ENCODE results near the gene OCA2. TPM values are rescaled to one million over a fixed set of nuclear protein-coding genes. Genes with fewer than 3 reads are reported as not detected.

Gene OCA2
- total and polyA plus RNA-seq, 2 of the 8 experiments (the other 6 are each of a cell fraction or from before 2014, with no cell fraction given) = 0.20 TPM

GRCh38 chr15:27774638-27775037 is 324.5 kb downstream of the OCA2 start:
- Histone ChIP-seq H2BK20ac (ENCODE audit: low read length) (no peak overlapping the region), H3K27me3 (replicated peaks in 1 of 4; ENCODE audit: control insufficient read depth in 3 of 4, extremely low read depth in 1 of 4, insufficient read depth in 3 of 4, low read length in 3 of 4) (no peaks in the 10 kb centered on the region), H3K4me2 (ENCODE audit: insufficient read depth in 1 of 2, low read depth in 2 of 2, low read length in 2 of 2) (no peak overlapping the region), H3K56ac (replicated peaks; ENCODE audit: insufficient read length, low read depth, low read length) (no peak overlapping the region), H3K4me3 (ENCODE audit: extremely low read depth in 1 of 4, insufficient read depth in 2 of 4, low read depth in 3 of 4, low read length in 4 of 4) (no peak overlapping the region), H4K20me1 (replicated peaks in 1 of 2; ENCODE audit: control insufficient read depth in 1 of 2, insufficient read depth in 2 of 2, low read length in 2 of 2) (no peaks in the 10 kb centered on the region), H2AFZ (ENCODE audit: low read length) (0 out of 2 replicates have a peak overlapping the region, but pooled peaks have one; percentile 13), H3K9ac (replicated peaks in 1 of 4; ENCODE audit: extremely low read depth in 1 of 4, low read depth in 3 of 4, low read length in 3 of 4) (no peak overlapping the region), H2BK5ac (ENCODE audit: low read depth, low read length) (no peak overlapping the region), H2BK120ac (replicated peaks; ENCODE audit: low read depth, low read length) (no peak overlapping the region), H4K5ac (ENCODE audit: insufficient read length, low read depth, low read length) (no peak overlapping the region), H3K9me3 (ENCODE audit: insufficient read depth in 2 of 2, low read depth in 1 of 2, low read length in 1 of 2) (no peaks in the 10 kb centered on the region; a peak in 1 of 4 replicates), H3K23ac (ENCODE audit: insufficient read length) (no peak overlapping the region), H2AK5ac (ENCODE audit: low read depth, low read length) (no peak overlapping the region), H4K8ac (ENCODE audit: extremely low read depth, insufficient read depth, low read length) (no peak overlapping the region), H3K23me2 (ENCODE audit: low read depth, low read length) (no peaks in the 10 kb centered on the region), H3K79me1 (ENCODE audit: low read depth, low read length) (no peaks in the 10 kb centered on the region), H2BK15ac (ENCODE audit: low read length) (0 out of 2 replicates have a peak overlapping the region, but pooled peaks have one; percentile 5), H3K27ac (ENCODE audit: low read depth, low read length) (no peak overlapping the region), H4K91ac (replicated peaks; ENCODE audit: insufficient read length, low read length) (no peak overlapping the region), H3K4me1 (replicated peaks in 1 of 4; ENCODE audit: control insufficient read depth in 3 of 4, insufficient read depth in 4 of 4, low read length in 3 of 4) (peaks cover 0 to 2% (median 0%) of the 10 kb centered on the region in 4 experiments; a peak in 1 of 7 replicates), H3K79me2 (ENCODE audit: control insufficient read depth in 1 of 2, insufficient read depth in 2 of 2, low read length in 2 of 2) (no peaks in the 10 kb centered on the region), H3K36me3 (ENCODE audit: control insufficient read depth in 2 of 4, insufficient read depth in 4 of 4, low read length in 3 of 4) (no peaks in the 10 kb centered on the region), H2BK12ac (ENCODE audit: low read depth, low read length) (0 out of 2 replicates have a peak overlapping the region, but pooled peaks have one; percentile 39), H3K4ac (replicated peaks; ENCODE audit: insufficient read length, low read depth, low read length) (no peak overlapping the region), H3K14ac (ENCODE audit: insufficient read length) (no peak overlapping the region), H3K18ac (ENCODE audit: extremely low read depth, low read length) (no peak overlapping the region)
- DNase-seq (ENCODE audit: low read depth in 1 of 2, low spot score in 2 of 2) (no peak), FAIRE-seq (no peak)
- TF ChIP-seq E2F6 (IDR thresholded peaks at IDR 0.05) = no peak
- no peak for TF ChIP-seq SIX5 (IDR thresholded peaks at IDR 0.05; ENCODE audit: low read depth, low read length)
- no peak for TF ChIP-seq YY1 (IDR thresholded peaks at IDR 0.05; ENCODE audit: low read depth, low read length)
- no peak for TF ChIP-seq SP2 (IDR thresholded peaks at IDR 0.05; ENCODE audit: low read length)
- TF ChIP-seq HDAC2 (IDR thresholded peaks at IDR 0.05; ENCODE audit: borderline replicate concordance in 1 of 2, low read depth in 2 of 2, low read length in 2 of 2) = no peak
- 97% methylated on average over 8 of the region's 9 CpGs; no CpG with 5 or more reads in 1 of the 2 experiments for WGBS, 2 experiments (ENCODE audit: extremely low coverage in 1 of 2, insufficient coverage in 1 of 2, insufficient read length in 1 of 2, insufficient replicate concordance in 2 of 2, low coverage in 1 of 2, low lambda C conversion rate in 2 of 2, missing lambda C conversion rate in 1 of 2)
- ChIA-PET POLR2A (ENCODE audit: partially characterized antibody) (no interaction called here), CTCF (ENCODE audit: partially characterized antibody) (interaction anchor here (0.9 to 1.8 kb wide), 2 partner anchors 22 to 80 kb away, joined by 3 read pairs; no protein-coding TSS in a partner anchor)

Data from H1 (cell line).